ENCODE data around the gene MYL1. TPM values are rescaled to one million over a fixed set of nuclear protein-coding genes. Genes with fewer than 3 reads are reported as not detected.

The MYL1 gene
- total RNA-seq: not detected

GRCh38 chr2:210315015-210315788 is at the start of gene MYL1:
Gene MYL1, minus strand, starts transcription at chr2:210315174. Its CDS starts 132 bp downstream, at chr2:210315042.

Small RNA genes lying within 50 kb of the gene (small RNA-seq; reads per million reads assigned to genes)
- not detected for gene RF00019

Other genes with a start within 250 kb of the MYL1 start
- 82.4 TPM for gene KANSL1L, start 143.8 kb downstream of the MYL1 start, total RNA-seq
- gene ACADL, start 89.7 kb downstream of the MYL1 start, total RNA-seq: 4.8 TPM
- 75.4 TPM for gene LANCL1, start 161.6 kb upstream of the MYL1 start, total RNA-seq
- gene CPS1, start 241.4 kb upstream of the MYL1 start, total RNA-seq: 3.2 TPM

Measured in diencephalon (tissue), 1 donor.